NCI-H2227 (cell line): ENCODE data around the gene SBNO1.
"Not testable (repeated sequence)": the region's sequence is repeated elsewhere in the genome, so short reads cannot be mapped to it uniquely, and the experiment has no call there.

Experiments used
- DNase-seq: peaks from one replicate; lab custom pipeline; 2025; ENCODE audit not compliant: unreplicated experiment; lab: John Stamatoyannopoulos, UW

Gene SBNO1

DNA sequence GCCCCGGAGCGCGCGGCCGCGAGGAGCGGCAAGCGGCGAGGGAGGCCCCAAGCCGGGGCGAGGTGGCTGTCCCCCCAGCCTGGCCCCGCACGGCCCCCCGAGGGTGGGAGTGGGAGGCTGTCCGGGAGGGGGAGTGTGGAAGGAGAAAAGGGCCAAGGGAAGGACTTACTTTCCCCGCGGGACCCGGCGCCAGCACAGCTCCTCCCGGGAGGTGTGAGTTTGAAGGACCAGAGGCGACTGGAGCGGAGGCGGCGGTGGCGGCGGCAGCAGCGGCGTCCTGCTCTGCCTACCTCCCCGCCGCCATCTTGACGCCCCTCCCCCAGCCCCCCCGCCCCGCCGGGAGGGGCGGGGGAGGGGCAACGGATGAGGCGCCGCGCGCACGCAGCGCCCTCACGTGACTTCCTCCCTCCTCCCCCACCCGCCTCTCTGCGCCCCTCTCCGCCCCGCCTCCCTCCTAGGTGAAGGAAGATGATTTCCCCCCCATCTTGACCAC is at the start of gene SBNO1:
TSS of gene SBNO1 (minus strand) at position 316 of the 493 bp plus-strand sequence. CDS start 14,406 bp downstream, outside the sequence.
- DNase-seq, result peak; percentile 96

GRCh38 chr12:123410041-123410412 is 45.4 kb upstream of the SBNO1 start:
- no peak for DNase-seq

DNA sequence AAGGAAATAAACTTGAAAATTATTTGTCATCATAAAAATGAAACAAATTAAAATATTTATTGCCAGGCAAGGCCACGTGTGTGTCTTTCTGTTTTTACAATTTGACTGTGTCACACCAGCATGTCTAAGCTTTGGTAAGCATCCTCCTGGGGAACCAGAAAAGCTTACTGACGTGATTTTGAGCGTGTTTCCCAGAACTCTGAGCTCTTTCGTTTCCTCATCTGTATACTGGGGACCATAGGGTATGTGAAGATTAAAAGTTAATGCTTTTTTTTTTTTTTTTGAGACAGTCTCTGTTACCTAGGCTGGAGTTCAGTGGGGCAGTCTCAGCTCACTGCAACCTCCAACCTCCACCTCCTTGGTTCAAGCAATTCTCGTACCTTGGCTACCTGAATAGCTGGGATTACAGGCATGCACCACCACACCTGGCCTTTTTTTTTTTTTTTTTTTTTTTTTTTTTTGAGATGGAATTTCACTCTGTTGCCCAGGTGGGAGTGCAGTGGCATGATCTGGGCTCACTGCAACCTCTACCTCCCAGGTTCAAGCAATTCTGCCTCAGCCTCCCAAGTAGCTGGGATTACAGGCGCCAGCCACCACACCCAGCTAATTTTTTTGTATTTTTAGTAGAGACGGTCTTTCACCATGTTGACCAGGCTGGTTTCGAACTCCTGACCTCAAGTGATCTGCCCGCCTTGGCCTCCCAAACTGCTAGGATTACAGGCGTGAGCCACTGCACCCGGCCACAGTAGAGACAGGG is 44.8 kb upstream of the SBNO1 start:
- not testable (repeated sequence) for DNase-seq

DNA sequence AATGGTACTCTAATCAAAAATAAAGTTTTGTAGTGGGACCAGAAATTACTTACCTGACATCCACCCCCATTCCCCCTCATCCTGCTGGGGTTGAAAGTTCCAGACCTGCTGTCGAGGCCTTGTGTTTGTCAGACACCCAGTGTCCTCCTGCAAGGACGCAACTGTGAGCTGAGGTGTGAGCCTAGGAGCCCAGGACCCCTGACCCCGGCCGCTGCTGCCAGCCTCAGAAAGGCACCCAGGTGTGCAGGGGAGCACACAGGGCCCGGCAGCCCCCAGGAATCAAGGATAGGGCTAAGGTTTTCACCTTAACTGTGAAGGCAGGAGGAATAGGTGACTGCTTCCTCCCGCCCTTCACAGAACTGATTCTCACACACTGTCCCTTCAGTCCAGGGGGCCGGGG is 44.0 kb upstream of the SBNO1 start:
- not testable (repeated sequence) for DNase-seq

DNA sequence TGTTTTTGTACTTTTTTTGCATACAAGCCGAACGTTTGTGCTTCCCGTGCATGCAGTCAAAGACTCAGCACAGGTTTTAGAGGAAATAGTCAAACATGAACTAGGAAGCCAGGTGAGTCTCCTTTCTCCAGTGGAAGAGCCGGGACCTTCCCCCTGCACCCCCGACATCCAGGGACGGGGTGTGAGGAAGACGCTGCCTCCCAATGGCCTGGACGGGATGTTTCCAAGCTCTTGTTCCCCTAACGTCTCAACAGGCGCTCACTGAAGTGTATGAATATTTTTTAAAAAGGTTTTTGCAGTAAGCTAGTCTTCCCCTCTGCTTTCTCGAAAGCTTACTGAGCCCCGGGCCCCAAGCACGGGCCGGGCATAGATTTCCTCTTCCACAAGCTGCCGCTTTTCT is 43.3 kb upstream of the SBNO1 start:
- not testable (repeated sequence) for DNase-seq

GRCh38 chr12:123407269-123407668 is 42.6 kb upstream of the SBNO1 start:
- DNase-seq, result not testable (repeated sequence)

- DNase-seq, result no peak
These were observed 39.9 kb upstream of the SBNO1 start for GRCh38 chr12:123404581-123404980.

- no peak for DNase-seq
These were observed 37.4 kb upstream of the SBNO1 start for GRCh38 chr12:123401753-123402683.

GRCh38 chr12:123399255-123399617 is 34.6 kb upstream of the SBNO1 start:
- DNase-seq, result no peak

- no peak for DNase-seq
These were observed 34.1 kb upstream of the SBNO1 start for GRCh38 chr12:123398550-123399254.

DNA sequence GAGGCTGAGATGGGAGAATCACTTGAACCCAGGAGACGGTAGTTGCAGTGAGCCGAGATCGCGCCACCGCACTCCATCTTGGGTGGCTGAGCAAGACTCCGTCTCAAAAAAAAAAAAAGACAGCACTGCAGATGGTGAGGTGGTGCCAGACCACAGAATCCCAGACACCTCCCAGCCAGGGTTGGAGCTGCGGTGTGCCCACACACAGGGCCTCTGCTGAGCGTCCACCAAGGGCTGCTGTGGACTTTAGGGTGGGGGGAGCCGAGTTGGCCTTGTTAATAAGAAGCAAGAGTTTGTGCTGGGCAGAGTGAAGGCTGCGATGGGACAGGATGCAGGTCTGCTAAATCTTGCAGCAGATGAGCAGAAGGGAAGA is 33.5 kb upstream of the SBNO1 start:
- no peak for DNase-seq

DNA sequence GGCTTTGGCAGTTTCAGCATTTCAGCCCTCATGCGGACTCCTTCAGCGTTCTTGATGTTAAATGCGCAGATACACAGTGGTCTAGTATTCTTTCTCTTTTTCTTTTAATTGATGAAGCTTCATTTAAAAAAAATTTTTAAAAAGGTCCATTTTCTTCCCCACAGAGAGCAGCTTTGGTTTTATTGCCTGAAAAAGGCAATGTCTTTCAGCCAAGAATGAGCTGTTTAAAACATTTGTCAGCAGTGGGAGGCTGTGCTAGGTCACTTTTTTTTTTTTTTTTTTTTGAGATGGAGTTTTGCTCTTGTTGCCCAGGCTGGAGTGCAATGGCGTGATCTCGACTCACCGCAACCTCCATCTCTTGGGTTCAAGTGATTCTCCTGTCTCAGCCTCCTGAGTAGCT is 32.8 kb upstream of the SBNO1 start:
- DNase-seq, result no peak

- DNase-seq, result no peak
These were observed 32.3 kb upstream of the SBNO1 start for GRCh38 chr12:123396954-123397353.

DNA sequence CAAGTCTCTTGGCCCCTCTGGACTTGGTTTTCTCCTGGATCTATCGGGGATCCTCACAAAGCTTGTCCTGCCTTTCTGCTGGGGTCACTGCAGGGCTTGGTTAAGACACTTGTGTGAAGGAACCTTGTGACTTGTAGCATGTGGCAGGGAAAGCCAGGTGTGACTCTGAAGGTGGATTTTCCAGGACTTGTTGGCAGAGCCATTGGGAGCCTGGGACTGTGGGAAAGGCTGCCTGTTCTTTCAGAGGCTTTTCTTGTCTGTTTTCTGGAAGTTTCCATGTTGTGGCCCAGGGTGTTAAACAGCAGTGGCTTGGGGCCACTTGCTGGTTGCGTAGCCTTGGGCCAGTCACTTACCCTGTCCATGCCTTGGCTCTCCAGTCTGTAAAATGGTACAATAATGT is 31.9 kb upstream of the SBNO1 start:
- DNase-seq, result no peak

DNA sequence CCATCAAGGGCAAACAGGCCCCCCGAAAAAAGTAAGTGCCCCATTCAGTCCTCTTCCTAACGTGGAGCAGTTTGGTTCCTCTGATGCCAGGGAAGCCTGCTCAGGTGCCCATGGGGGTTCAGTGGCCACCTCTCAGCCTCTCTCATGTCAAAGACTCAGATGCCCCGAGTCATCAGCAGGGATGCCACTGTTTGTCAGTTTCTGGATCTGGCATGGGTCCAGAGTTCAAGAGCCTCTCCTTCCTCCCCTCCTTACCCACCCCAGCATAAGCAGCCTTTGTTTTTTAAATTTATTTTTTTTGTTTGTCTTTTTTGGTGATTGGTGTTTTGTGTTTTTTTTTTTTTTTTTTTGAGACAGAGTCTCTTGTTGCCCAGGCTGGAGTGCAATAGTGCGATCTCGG is 30.6 kb upstream of the SBNO1 start:
- DNase-seq, result no peak

- no peak for DNase-seq
These were observed 29.1 kb upstream of the SBNO1 start for GRCh38 chr12:123393747-123394146.

- no peak for DNase-seq
These were observed 27.1 kb upstream of the SBNO1 start for GRCh38 chr12:123391546-123392343.

DNA sequence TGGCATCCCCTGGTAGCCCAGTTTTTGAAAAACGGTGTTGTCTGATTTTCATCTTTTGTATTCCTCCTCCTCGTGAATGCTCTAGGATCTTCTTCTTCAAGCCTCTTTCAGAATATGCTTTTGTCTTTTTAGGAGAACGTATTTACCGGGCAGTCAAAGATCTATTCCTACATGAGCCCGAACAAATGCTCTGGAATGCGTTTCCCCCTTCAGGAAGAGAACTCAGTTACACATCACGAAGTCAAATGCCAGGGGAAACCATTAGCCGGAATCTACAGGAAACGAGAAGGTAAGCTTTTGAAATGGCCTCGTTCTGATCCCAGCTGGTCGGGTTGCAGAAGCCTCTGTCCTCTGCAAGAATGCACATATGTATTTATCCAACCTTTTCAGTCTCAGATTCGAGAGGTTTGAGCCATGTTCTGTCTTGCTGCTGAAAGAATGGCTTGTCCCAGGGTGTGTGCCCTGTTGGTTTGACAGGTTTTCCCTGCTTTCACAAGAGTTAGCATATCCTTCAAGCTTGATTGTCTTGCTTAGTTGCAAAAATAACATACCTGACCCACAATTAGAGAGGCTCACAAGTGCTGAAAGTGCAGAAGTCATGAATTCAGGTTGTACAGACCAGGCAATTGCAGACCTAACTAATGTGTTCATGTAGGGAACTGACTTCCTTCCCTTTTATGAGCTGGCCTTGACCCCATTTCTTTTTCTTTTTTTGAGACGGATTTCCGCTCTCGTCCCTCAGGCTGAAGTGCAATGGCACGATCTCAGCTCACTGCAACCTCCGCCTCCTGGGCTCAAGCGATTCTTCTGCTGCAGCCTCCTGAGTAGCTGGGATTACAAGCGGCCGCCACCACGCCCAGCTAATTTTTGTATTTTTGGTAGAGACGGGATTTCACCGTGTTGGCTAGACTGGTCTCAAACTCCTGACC is 26.1 kb upstream of the SBNO1 start:
- no peak for DNase-seq

DNA sequence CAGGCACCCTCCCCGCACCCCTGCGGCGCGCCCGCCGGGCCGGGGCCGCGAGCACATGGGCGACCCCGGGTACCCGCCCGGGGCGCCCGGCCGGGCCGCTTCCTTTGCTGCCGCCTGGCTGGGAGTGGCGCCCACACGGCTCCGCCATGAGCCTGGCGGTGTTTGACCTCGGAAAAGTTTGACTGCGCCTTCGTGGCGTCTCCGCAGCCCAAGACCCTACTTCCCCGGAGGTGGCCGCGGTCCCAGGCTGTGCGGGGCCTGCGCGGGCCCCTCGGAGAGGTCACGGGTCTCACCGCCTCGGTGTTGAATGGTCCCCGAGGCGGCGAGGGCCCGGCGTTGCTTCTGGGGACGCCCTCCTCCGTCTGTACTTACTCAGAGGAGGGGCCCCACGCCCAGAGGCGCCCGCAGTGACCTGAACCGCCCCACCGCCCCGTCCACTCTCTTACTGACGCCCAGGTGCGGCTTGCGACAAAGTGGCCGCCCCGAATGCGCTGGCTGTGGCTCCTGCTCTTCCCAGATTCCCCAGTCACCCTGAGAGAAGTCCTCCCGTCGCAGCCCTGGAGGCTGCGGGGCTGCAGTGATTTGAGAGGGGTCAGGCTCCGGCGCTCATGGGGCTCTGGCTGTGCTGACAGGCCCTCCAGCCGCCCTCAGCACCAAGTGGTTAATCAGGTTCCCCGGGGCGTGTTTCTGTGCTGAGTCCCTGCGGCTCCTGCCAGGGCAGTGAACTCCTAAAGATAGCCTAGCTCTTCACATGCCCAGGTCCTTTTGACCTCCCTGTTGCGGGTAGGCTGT is 25.1 kb upstream of the SBNO1 start:
- peak; percentile 29 for DNase-seq
